ENCODE data around the gene ARHGAP44. TPM values are rescaled to one million over a fixed set of nuclear protein-coding genes. Genes with fewer than 3 reads are reported as not detected.
A peak's percentile ranks its signal among the peaks of the same experiment; 100 is the strongest.

ARHGAP44 gene
- total and polyA plus RNA-seq, 4 donors: 12.1 to 37.5 (median 20.2) TPM

- H3K27me3 ChIP-seq (ENCODE audit: control insufficient read depth in 3 of 3, insufficient read depth in 3 of 3, low read length in 2 of 3): no peaks in the 10 kb centered on the region
- H3K9ac ChIP-seq (ENCODE audit: insufficient read depth in 1 of 2, low read length in 2 of 2): no peak overlapping the region
- H3K4me1 ChIP-seq (ENCODE audit: control insufficient read depth in 5 of 5, insufficient read depth in 5 of 5, low read length in 5 of 5): peaks cover 0 to 9% (median 0%) of the 10 kb centered on the region in 5 donors
- DNase-seq: no peak
- no peak overlapping the region for H3K4me3 ChIP-seq
- TF ChIP-seq CTCF (IDR thresholded peaks at IDR 0.05; ENCODE audit: control extremely low read depth, extremely low read depth): no peak
- 87 to 89% methylated on average over 8 of the region's 8 CpGs for WGBS, 2 donors
- ATAC-seq (ENCODE audit: insufficient read depth, low FRiP score): no peak
- H3K27ac ChIP-seq (ENCODE audit: low read depth in 1 of 2, low read length in 1 of 2): no peak overlapping the region
- H3K36me3 ChIP-seq (ENCODE audit: control insufficient read depth in 4 of 4, insufficient read depth in 4 of 4, low read length in 4 of 4): peaks cover 58 to 75% (median 61%) of the 10 kb centered on the region in 4 donors
- H3K9me3 ChIP-seq (ENCODE audit: control insufficient read depth in 4 of 4, insufficient read depth in 3 of 4, low read length in 3 of 4): peaks cover 0 to under 1% (median 0%) of the 10 kb centered on the region in 4 donors
Observed at GRCh38 chr17:13000561-13000960, 211.3 kb downstream of the ARHGAP44 start.

GRCh38 chr17:13001991-13002615 lies 212.8 kb downstream of the ARHGAP44 start:
- Histone ChIP-seq H3K9me3 (ENCODE audit: control insufficient read depth in 4 of 4, insufficient read depth in 3 of 4, low read length in 3 of 4) (no peaks in the 10 kb centered on the region), H3K4me1 (ENCODE audit: control insufficient read depth in 5 of 5, insufficient read depth in 5 of 5, low read length in 5 of 5) (peaks cover 0 to 9% (median 0%) of the 10 kb centered on the region in 5 donors), H3K27me3 (ENCODE audit: control insufficient read depth in 3 of 3, insufficient read depth in 3 of 3, low read length in 2 of 3) (no peaks in the 10 kb centered on the region), H3K9ac (ENCODE audit: insufficient read depth in 1 of 2, low read length in 2 of 2) (no peak overlapping the region), H3K27ac (ENCODE audit: low read depth in 1 of 2, low read length in 1 of 2) (no peak overlapping the region), H3K36me3 (ENCODE audit: control insufficient read depth in 4 of 4, insufficient read depth in 4 of 4, low read length in 4 of 4) (peaks cover 44 to 63% (median 51%) of the 10 kb centered on the region in 4 donors), H3K4me3 (no peak overlapping the region)
- no peak for TF ChIP-seq CTCF (IDR thresholded peaks at IDR 0.05; ENCODE audit: control extremely low read depth, extremely low read depth)
- DNase-seq (peak in 2 of 3 donors; percentile 46 to 57), ATAC-seq (ENCODE audit: insufficient read depth, low FRiP score) (no peak)
- WGBS, 2 donors: 78 to 88% methylated on average over 15 of the region's 15 CpGs

- peak; percentile 63 for TF ChIP-seq CTCF (IDR thresholded peaks at IDR 0.05; ENCODE audit: control extremely low read depth, extremely low read depth)
- Histone ChIP-seq H3K4me1 (ENCODE audit: control insufficient read depth in 5 of 5, insufficient read depth in 5 of 5, low read length in 5 of 5) (peaks cover 0 to 9% (median 0%) of the 10 kb centered on the region in 5 donors), H3K4me3 (no peak overlapping the region), H3K9me3 (ENCODE audit: control insufficient read depth in 4 of 4, insufficient read depth in 3 of 4, low read length in 3 of 4) (no peaks in the 10 kb centered on the region), H3K27ac (ENCODE audit: low read depth in 1 of 2, low read length in 1 of 2) (no peak overlapping the region), H3K9ac (ENCODE audit: insufficient read depth in 1 of 2, low read length in 2 of 2) (no peak overlapping the region), H3K27me3 (ENCODE audit: control insufficient read depth in 3 of 3, insufficient read depth in 3 of 3, low read length in 2 of 3) (no peaks in the 10 kb centered on the region), H3K36me3 (ENCODE audit: control insufficient read depth in 4 of 4, insufficient read depth in 4 of 4, low read length in 4 of 4) (peaks cover 42 to 62% (median 49%) of the 10 kb centered on the region in 4 donors)
- WGBS, 2 donors: 51 to 60% methylated on average over 15 of the region's 15 CpGs
- ATAC-seq (ENCODE audit: insufficient read depth, low FRiP score): peak; percentile 66
- peak; percentile 80 to 86 (median 82) for DNase-seq
Observed at GRCh38 chr17:13002761-13003453, 213.6 kb downstream of the ARHGAP44 start.
